Measurements from ENCODE around the gene FER.
"Not testable (repeated sequence)": the region's sequence is repeated elsewhere in the genome, so short reads cannot be mapped to it uniquely, and the experiment has no call there.

The FER gene

GRCh38 chr5:108747774-108748400 is at the start of gene FER:
FER (plus strand) TSS chr5:108747897; CDS start chr5:108798183, 50,286 bp downstream.
- DNase-seq = peak; percentile 52

GRCh38 chr5:108700388-108700787 is 47.3 kb upstream of the FER start:
- DNase-seq = not testable (repeated sequence)

- DNase-seq = no peak
These were observed 46.8 kb upstream of the FER start for GRCh38 chr5:108700930-108701329.

GRCh38 chr5:108702546-108702945 is 45.2 kb upstream of the FER start:
- DNase-seq = no peak

- DNase-seq = no peak
These were observed 44.4 kb upstream of the FER start for GRCh38 chr5:108703313-108703712.

GRCh38 chr5:108707141-108707540 is 40.6 kb upstream of the FER start:
- no peak for DNase-seq

GRCh38 chr5:108711898-108712297 is 35.8 kb upstream of the FER start:
- no peak for DNase-seq

- DNase-seq = no peak
These were observed 32.3 kb upstream of the FER start for GRCh38 chr5:108715408-108715807.

GRCh38 chr5:108720391-108720790 is 27.3 kb upstream of the FER start:
- peak; percentile 4 for DNase-seq

GRCh38 chr5:108726446-108727235 is 21.1 kb upstream of the FER start:
- DNase-seq = no peak

- no peak for DNase-seq
These were observed 20.5 kb upstream of the FER start for GRCh38 chr5:108727236-108727650.

GRCh38 chr5:108727651-108728565 is 19.8 kb upstream of the FER start:
- peak; percentile 54 for DNase-seq

- peak; percentile 70 for DNase-seq
These were observed 19.0 kb upstream of the FER start for GRCh38 chr5:108728566-108729241.

- no peak for DNase-seq
These were observed 18.5 kb upstream of the FER start for GRCh38 chr5:108729242-108729615.

GRCh38 chr5:108730617-108731340 is 16.9 kb upstream of the FER start:
- no peak for DNase-seq

- DNase-seq = no peak
These were observed 11.9 kb upstream of the FER start for GRCh38 chr5:108735790-108736189.

- DNase-seq = no peak
These were observed 10.8 kb upstream of the FER start for GRCh38 chr5:108736855-108737254.

GRCh38 chr5:108739376-108739775 is 8.3 kb upstream of the FER start:
- DNase-seq = no peak

- no peak for DNase-seq
These were observed 7.8 kb upstream of the FER start for GRCh38 chr5:108739906-108740305.

- DNase-seq = no peak
These were observed 4.4 kb upstream of the FER start for GRCh38 chr5:108743319-108743718.

GRCh38 chr5:108743846-108744245 is 3.9 kb upstream of the FER start:
- no peak for DNase-seq

GRCh38 chr5:108747111-108747773 is 455 bp upstream of the FER start:
- DNase-seq = no peak

Measured in stimulated activated CD4-positive, alpha-beta T cell treated with anti-CD3 and anti-CD28 coated beads, Interleukin-15, amount 100 ng/mL, for 24 hours (primary cell).